Fibroblast of skin of scalp (primary cell): ENCODE results near the gene STK24.
"Not testable (repeated sequence)": the region's sequence is repeated elsewhere in the genome, so short reads cannot be mapped to it uniquely, and the experiment has no call there.

Source experiments
- DNase-seq: peaks from one replicate; pipeline ENCODE4 v3.0.0-alpha.2; 2013

The STK24 gene

GRCh38 chr13:98429977-98430736 lies 146.8 kb downstream of the STK24 start:
- peak; percentile 54 for DNase-seq

GRCh38 chr13:98429531-98429930 lies 147.4 kb downstream of the STK24 start:
- no peak for DNase-seq

GRCh38 chr13:98429081-98429480 lies 147.8 kb downstream of the STK24 start:
- DNase-seq, result no peak

GRCh38 chr13:98428256-98428966 lies 148.5 kb downstream of the STK24 start:
- no peak for DNase-seq

GRCh38 chr13:98427331-98427995 lies 149.4 kb downstream of the STK24 start:
- no peak for DNase-seq

- no peak for DNase-seq
Measured at GRCh38 chr13:98423417-98423816, 153.5 kb downstream of the STK24 start.

GRCh38 chr13:98422046-98422445 lies 154.9 kb downstream of the STK24 start:
- no peak for DNase-seq

GRCh38 chr13:98420554-98421175 lies 156.2 kb downstream of the STK24 start:
- DNase-seq, result no peak

GRCh38 chr13:98419786-98420553 lies 156.9 kb downstream of the STK24 start:
- no peak for DNase-seq

- DNase-seq, result no peak
Measured at GRCh38 chr13:98416408-98416807, 160.5 kb downstream of the STK24 start.

GRCh38 chr13:98415326-98416070 lies 161.4 kb downstream of the STK24 start:
- DNase-seq, result no peak

- no peak for DNase-seq
Measured at GRCh38 chr13:98413796-98414195, 163.1 kb downstream of the STK24 start.

GRCh38 chr13:98413278-98413677 lies 163.6 kb downstream of the STK24 start:
- DNase-seq, result not testable (repeated sequence)

- DNase-seq, result no peak
Measured at GRCh38 chr13:98411617-98412265, 165.2 kb downstream of the STK24 start.

- no peak for DNase-seq
Measured at GRCh38 chr13:98411013-98411412, 165.9 kb downstream of the STK24 start.

- peak; percentile 41 for DNase-seq
Measured at GRCh38 chr13:98410612-98411011, 166.3 kb downstream of the STK24 start.

- no peak for DNase-seq
Measured at GRCh38 chr13:98409281-98409680, 167.6 kb downstream of the STK24 start.

- no peak for DNase-seq
Measured at GRCh38 chr13:98407575-98407974, 169.3 kb downstream of the STK24 start.

GRCh38 chr13:98406971-98407370 lies 169.9 kb downstream of the STK24 start:
- DNase-seq, result no peak

GRCh38 chr13:98406427-98406826 lies 170.5 kb downstream of the STK24 start:
- DNase-seq, result no peak
